Vagina (tissue), 2 donors: ENCODE results near the gene SLC37A2.

ENCODE experiments used
- POLR2AphosphoS5 ChIP-seq, 2 donors: sonication (generic); formaldehyde crosslinking; IDR thresholded peaks; one replicate each; pipeline ENCODE4 v1.9.0; 2017; ENCODE audit warnings: antibody characterized with exemption in 2 of 2, mild to moderate bottlenecking in 2 of 2, low read depth in 1 of 2; ENCODE audit not compliant: insufficient read depth in 1 of 2
- TF ChIP-seq, protein P1 (sequence below), 3 experiments: fragments of 450-650 bp in 2 of 3; fragments of 200-600 bp in 1 of 3; sonication (generic) in 1 of 3; IDR thresholded peaks; one replicate each; pipeline ENCODE4 v1.5.1; 2017 to 2019; ENCODE audit warnings: antibody characterized with exemption in 3 of 3, mild to moderate bottlenecking in 2 of 3, moderate library complexity in 2 of 3

DNA sequence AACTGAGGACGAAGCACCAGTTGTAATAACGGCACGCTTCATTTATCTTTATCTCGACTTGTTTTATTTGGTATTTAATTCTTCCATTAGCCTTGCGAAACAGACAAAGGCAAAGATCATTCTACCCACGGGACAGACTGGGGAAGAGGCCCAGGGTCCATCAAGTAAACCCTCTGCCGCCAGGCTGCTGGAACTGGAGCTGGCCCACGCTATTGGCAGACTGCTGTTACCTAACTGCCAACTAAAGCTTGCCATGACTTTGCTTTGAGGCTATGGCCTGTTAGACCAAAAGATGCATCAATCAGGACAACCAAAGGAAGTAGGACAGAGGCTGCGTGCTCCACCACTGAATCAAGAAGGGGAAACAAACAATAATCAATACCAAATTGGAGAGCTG, 49.1 kb downstream of the SLC37A2 start:
- no peak for TF ChIP-seq POLR2AphosphoS5 (IDR thresholded peaks at IDR 0.05; ENCODE audit: insufficient read depth in 1 of 2, low read depth in 1 of 2)
- TF ChIP-seq, protein P1, sequence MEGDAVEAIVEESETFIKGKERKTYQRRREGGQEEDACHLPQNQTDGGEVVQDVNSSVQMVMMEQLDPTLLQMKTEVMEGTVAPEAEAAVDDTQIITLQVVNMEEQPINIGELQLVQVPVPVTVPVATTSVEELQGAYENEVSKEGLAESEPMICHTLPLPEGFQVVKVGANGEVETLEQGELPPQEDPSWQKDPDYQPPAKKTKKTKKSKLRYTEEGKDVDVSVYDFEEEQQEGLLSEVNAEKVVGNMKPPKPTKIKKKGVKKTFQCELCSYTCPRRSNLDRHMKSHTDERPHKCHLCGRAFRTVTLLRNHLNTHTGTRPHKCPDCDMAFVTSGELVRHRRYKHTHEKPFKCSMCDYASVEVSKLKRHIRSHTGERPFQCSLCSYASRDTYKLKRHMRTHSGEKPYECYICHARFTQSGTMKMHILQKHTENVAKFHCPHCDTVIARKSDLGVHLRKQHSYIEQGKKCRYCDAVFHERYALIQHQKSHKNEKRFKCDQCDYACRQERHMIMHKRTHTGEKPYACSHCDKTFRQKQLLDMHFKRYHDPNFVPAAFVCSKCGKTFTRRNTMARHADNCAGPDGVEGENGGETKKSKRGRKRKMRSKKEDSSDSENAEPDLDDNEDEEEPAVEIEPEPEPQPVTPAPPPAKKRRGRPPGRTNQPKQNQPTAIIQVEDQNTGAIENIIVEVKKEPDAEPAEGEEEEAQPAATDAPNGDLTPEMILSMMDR (IDR thresholded peaks at IDR 0.05) = no peak
